HG03575 (cell line): ENCODE measurements around the gene PKD1L1.
"Not testable (repeated sequence)": the region's sequence is repeated elsewhere in the genome, so short reads cannot be mapped to it uniquely, and the experiment has no call there.

Experiments used
- ATAC-seq: cut with Tn5 transposase; IDR thresholded peaks from one replicate; pipeline ENCODE4 v1.9.1; 2021; ENCODE audit not compliant: unreplicated experiment, insufficient number of reproducible peaks, low FRiP score; ENCODE audit errors: extremely low read depth

PKD1L1 gene

GRCh38 chr7:47811632-47812380, 136.5 kb downstream of the PKD1L1 start:
- no peak for ATAC-seq

GRCh38 chr7:47809387-47809786, 138.9 kb downstream of the PKD1L1 start:
- ATAC-seq = no peak

- ATAC-seq = no peak
These were observed 139.9 kb downstream of the PKD1L1 start for GRCh38 chr7:47808321-47808720.

DNA sequence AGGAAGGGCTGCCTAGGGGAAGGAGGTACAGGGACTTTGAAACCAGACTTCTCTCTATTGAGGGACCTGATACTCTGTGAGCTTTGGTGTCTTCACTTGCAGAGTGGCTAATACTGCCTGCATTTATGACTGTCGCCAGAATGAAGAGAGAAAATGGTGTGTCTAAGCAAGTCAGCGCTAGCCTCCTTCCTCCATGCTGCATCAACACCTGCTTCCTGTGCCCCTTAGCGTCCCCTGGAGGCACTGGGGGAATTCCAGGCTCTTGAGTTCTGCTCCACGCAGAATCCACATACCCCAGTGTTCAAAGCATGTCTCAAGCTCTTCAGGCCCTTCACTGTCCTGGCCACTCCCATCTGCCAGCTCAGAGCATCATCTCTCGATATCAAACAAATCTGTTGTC, 140.5 kb downstream of the PKD1L1 start:
- ATAC-seq = no peak

DNA sequence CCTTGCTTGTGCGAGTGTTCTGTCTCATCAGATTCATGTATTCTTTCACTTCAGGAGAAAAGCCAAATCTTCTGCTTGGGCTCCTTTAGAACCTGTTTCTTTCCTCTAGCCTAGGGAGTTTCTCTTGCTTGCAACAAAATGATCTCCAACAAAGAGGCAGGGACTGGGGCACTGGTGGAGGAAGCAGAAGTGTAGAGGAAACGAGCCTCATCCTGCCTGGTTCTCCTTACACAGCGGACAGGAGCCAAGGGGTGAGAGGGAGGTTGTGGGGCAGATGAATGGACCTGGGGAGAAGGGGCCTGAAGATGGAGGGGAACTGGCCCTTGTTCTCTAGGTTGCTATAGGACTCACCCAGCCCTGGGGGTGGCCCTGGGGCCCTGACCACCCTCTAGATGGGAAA, 141.1 kb downstream of the PKD1L1 start:
- ATAC-seq = no peak

GRCh38 chr7:47806701-47807103, 141.6 kb downstream of the PKD1L1 start:
- no peak for ATAC-seq

GRCh38 chr7:47804767-47805545, 143.3 kb downstream of the PKD1L1 start:
- no peak for ATAC-seq

GRCh38 chr7:47803846-47804245, 144.4 kb downstream of the PKD1L1 start:
- ATAC-seq = no peak

- ATAC-seq = no peak
These were observed 145.2 kb downstream of the PKD1L1 start for GRCh38 chr7:47803025-47803424.

DNA sequence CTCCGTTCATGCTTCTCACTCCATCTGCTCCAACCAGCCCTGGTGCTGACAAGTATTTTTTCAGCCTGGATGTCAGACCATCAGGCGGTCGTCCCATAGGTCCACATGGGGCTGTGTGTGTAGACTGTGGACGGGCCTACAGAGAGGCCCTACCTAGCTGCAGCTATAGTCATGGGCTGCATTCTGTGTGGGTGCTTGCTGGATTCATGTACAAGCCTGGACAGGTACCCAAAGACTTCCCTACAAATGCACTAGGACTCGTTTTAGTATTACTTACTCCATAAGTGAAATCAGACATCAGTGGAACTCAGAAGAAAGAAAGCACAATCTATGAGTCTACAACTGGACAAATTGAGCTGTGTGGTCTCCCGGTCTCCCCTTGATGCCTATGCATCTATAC, 146.8 kb downstream of the PKD1L1 start:
- no peak for ATAC-seq

- no peak for ATAC-seq
These were observed 148.7 kb downstream of the PKD1L1 start for GRCh38 chr7:47799524-47799923.

DNA sequence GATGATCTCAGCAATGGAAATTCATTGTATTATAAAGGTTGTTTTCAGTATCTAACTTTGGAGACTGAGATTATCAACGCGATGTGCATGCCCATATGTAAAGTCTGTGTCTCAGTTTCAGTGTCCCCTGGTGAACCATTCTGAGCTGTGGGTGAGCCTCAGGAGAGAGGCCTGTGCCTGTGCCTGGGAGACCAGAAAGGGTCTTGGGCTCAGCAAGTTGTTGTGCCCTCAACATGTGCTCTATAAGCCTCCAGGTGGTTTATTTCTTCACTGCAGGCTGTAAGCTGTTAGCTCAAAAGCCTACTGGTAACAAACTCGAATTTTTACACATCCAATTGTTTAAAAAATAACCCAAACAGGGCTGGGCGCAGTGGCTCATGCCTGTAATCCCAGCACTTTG, 151.9 kb downstream of the PKD1L1 start:
- no peak for ATAC-seq

- no peak for ATAC-seq
These were observed 152.6 kb downstream of the PKD1L1 start for GRCh38 chr7:47795631-47796030.

GRCh38 chr7:47795126-47795525, 153.1 kb downstream of the PKD1L1 start:
- ATAC-seq = not testable (repeated sequence)

DNA sequence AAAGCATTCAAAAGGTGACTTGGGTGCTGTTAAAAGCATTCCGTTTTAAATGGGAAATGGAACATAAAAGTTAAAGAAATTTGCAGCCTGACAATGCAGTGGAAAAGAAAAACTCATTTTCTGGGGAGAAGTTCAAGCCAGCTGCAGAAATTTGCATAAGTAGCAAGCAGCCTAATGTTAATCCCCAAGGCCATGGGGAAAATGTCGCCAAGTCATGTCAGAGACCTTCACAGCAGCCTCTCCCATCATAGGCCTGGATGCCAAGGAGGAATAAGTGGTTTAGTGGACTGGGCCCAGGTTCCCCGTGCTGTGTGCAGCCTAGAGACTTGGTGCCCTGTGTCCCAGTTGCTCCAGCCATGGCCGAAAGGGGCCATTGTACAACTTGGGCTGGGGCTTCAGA, 154.2 kb downstream of the PKD1L1 start:
- ATAC-seq = no peak

- ATAC-seq = not testable (repeated sequence)
These were observed 155.1 kb downstream of the PKD1L1 start for GRCh38 chr7:47793186-47793585.

GRCh38 chr7:47792521-47793121, 155.6 kb downstream of the PKD1L1 start:
- ATAC-seq = no peak

GRCh38 chr7:47791682-47792081, 156.6 kb downstream of the PKD1L1 start:
- no peak for ATAC-seq

- no peak for ATAC-seq
These were observed 160.2 kb downstream of the PKD1L1 start for GRCh38 chr7:47788083-47788482.
